Progenitor cell of endocrine pancreas (in vitro differentiated cells): ENCODE measurements around the gene NGFR. TPM values are rescaled to one million over a fixed set of nuclear protein-coding genes. Genes with fewer than 3 reads are reported as not detected.

Experiments used
- DNase-seq: peaks from one replicate; pipeline ENCODE4 v3.0.0; 2021; ENCODE audit warnings: low spot score; ENCODE audit not compliant: unreplicated experiment
- H3K27ac Mint-ChIP-seq: 2 replicates; pipeline ENCODE4 v1.8.0; 2021; ENCODE audit warnings: mild to moderate bottlenecking, moderate library complexity, mixed read lengths
- H3K27me3 Mint-ChIP-seq: 2 replicates; pipeline ENCODE4 v1.8.0; 2021; ENCODE audit warnings: mixed read lengths
- H3K36me3 Mint-ChIP-seq: 2 replicates; pipeline ENCODE4 v1.8.0; 2022; ENCODE audit warnings: mixed read lengths; ENCODE audit not compliant: insufficient read depth
- H3K4me1 Mint-ChIP-seq: 2 replicates; pipeline ENCODE4 v1.8.0; 2021; ENCODE audit warnings: low read depth, mixed read lengths
- H3K4me3 Mint-ChIP-seq: 2 replicates; pipeline ENCODE4 v1.8.0; 2021; ENCODE audit warnings: low read depth, mild to moderate bottlenecking, moderate library complexity, mixed read lengths
- H3K9me3 Mint-ChIP-seq: 2 replicates; pipeline ENCODE4 v1.8.0; 2021; ENCODE audit warnings: low read depth, mixed read lengths
- total RNA-seq: library from RNA; stranded (reverse); gene quantifications from 2 replicates; pipeline ENCODE4 v1.2.1, GENCODE V29; 2021
- TF ChIP-seq, protein P1 (sequence below): fragments of 200-600 bp; sonication (generic); IDR thresholded peaks from one replicate; pipeline ENCODE4 v1.5.0; 2021; ENCODE audit warnings: antibody characterized with exemption, mild to moderate bottlenecking; ENCODE audit not compliant: unreplicated experiment

Gene NGFR
- total RNA-seq, 1 donor from 2014 or later: 2.7 TPM

DNA sequence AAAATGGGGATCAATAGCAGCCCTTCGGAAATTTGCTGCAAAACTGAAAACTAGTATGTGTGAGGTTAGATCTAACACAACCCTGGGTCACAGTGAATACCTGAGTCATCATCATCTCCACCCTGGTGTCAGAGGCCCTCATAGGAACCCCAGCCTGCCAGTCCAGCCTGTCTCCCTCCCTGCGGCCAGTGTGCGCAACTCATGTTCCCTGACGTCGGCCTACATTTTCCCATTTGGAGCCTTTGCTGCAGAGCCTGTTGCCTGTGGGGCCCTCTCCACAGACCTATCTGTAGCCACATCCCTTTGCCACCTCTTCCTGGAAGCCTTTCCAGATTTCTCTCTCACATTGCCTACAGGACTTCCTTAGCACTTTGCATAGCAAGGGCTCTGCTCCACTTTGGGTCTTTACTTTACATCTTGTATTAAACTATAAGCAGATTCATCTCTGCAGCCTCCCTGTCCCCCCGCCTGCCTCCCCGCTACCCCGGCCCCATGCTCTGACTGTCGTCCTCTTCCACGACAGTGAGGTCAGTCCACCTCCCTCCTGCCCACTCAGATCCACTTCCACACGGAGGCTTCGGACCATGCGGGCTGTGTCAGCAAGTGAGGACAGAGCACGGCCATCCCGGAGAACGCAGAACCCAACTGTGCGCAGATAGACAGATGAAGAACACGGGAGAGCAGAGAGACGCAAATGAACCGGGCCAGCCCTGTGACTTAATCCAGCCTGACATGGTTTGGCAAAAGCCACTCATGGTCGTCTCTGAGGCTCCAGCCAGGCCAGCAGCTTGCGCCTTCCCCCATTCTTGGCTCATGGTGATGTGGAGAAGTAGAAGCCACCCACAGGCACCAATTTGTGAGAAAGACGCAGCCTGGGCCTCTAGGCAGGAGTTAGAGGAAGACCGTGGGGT lies 31.0 kb downstream of the NGFR start:
- H3K9me3 Mint-ChIP-seq: no peaks in the 10 kb centered on the region
- TF ChIP-seq, protein P1, sequence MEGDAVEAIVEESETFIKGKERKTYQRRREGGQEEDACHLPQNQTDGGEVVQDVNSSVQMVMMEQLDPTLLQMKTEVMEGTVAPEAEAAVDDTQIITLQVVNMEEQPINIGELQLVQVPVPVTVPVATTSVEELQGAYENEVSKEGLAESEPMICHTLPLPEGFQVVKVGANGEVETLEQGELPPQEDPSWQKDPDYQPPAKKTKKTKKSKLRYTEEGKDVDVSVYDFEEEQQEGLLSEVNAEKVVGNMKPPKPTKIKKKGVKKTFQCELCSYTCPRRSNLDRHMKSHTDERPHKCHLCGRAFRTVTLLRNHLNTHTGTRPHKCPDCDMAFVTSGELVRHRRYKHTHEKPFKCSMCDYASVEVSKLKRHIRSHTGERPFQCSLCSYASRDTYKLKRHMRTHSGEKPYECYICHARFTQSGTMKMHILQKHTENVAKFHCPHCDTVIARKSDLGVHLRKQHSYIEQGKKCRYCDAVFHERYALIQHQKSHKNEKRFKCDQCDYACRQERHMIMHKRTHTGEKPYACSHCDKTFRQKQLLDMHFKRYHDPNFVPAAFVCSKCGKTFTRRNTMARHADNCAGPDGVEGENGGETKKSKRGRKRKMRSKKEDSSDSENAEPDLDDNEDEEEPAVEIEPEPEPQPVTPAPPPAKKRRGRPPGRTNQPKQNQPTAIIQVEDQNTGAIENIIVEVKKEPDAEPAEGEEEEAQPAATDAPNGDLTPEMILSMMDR: no peak
- H3K36me3 Mint-ChIP-seq: no peaks in the 10 kb centered on the region
- H3K4me1 Mint-ChIP-seq: no peaks in the 10 kb centered on the region
- H3K4me3 Mint-ChIP-seq: no peak overlapping the region
- DNase-seq: no peak
- no peak overlapping the region for H3K27ac Mint-ChIP-seq
- H3K27me3 Mint-ChIP-seq: peaks cover 26% of the 10 kb centered on the region

DNA sequence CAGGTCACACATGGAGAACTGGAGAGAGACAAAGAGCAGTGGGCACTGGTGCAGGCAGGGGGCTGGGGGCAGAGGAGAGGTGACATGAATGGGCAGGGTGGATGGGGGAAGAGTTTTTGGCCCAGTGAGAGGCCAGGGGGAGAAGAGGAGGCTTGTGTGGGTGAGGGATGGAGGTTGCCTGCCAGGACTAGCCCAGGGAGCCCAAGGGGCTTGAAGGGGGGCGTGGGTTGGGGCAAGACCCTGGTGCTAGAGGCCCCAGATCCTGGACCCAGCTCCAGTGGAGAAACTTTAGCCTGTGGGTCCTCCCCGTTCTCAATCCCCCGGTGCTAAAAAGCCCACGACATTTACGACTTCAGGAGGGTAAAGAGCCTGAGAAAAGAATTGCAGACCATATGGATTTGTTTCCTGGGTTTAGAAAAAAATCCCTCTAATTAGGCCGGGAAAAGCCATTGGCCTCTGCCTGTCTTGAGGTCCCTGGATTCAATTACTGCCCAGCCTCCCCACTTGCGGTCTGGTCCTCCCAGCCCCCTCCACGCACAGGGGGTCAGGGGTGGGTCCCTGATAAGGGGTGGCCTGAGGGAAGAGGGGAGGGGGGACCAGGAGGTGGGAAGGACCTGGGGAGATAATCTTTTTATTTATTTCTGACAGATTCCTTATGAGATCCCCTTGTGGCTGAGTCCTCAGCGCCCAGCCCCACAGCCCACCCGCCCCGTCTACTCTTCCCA lies 33.0 kb downstream of the NGFR start:
- Mint-ChIP-seq H3K36me3 (no peaks in the 10 kb centered on the region), H3K27ac (no peak overlapping the region), H3K9me3 (no peaks in the 10 kb centered on the region), H3K4me1 (no peaks in the 10 kb centered on the region), H3K27me3 (peaks cover 17% of the 10 kb centered on the region), H3K4me3 (no peak overlapping the region)
- no peak for DNase-seq
- TF ChIP-seq, protein P1: no peak

DNA sequence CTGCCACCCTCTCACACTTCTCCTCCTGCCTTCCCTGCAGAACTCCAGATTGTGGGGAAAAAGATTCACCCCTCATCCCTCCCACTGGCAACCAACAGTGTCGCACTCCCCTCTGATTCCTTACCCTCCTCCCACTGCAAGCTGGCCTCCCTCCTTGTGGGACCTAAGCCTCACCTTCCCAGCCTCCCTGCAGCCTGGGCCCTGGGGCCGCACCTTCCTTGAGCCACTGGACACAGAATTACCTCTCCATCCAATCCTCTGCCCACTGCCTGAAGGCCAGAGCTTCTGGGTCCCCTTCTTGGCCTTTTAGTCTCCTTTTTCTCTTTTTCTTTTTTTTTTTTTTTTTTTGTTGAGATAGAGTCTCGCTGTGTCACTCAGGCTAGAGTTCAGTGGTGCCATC lies 33.9 kb downstream of the NGFR start:
- Mint-ChIP-seq H3K4me1 (no peaks in the 10 kb centered on the region), H3K9me3 (no peaks in the 10 kb centered on the region), H3K36me3 (no peaks in the 10 kb centered on the region), H3K27me3 (peaks cover 17% of the 10 kb centered on the region), H3K27ac (no peak overlapping the region), H3K4me3 (no peak overlapping the region)
- TF ChIP-seq, protein P1: no peak
- DNase-seq: no peak

DNA sequence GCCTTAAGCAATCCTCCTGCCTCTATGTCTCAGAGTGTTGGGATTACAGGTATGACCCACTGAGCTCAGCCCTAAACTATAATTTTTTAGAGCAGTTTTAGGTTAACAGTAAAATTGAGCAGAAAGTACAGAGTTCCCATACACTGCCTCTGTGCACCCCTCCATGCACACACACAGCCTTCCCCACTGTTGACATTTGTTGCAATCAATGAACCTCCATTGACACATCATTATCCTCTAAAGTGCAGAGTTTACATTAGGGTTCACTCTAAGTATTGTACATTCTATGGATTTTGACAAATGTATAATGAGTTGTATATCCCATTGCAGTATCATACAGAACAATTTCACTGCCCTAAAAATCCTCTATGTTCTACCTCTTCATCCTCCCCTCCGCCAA lies 35.0 kb downstream of the NGFR start:
- Mint-ChIP-seq H3K27me3 (peaks cover 20% of the 10 kb centered on the region), H3K4me3 (no peak overlapping the region), H3K9me3 (no peaks in the 10 kb centered on the region), H3K27ac (no peak overlapping the region), H3K4me1 (no peaks in the 10 kb centered on the region), H3K36me3 (no peaks in the 10 kb centered on the region)
- TF ChIP-seq, protein P1: no peak
- no peak for DNase-seq

DNA sequence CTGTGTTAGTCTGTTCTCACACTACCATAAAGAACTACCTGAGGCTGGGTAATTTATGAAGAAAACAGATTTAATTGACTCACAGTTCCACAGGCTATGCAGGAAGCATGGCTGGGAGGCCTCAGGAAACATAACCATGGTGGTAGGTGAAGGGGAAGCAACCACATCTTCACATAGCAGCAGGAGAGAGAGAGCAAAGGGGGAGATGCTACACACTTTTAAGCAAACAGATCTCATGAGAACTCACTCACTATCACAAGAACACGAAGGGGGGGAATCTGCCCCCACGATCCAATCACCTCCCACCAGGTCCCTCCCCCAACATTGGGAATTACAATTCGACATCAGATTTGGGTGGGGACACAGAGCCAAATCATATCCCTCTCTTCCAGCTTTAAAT lies 48.8 kb downstream of the NGFR start:
- H3K36me3 Mint-ChIP-seq: no peaks in the 10 kb centered on the region
- DNase-seq: no peak
- H3K9me3 Mint-ChIP-seq: no peaks in the 10 kb centered on the region
- H3K27me3 Mint-ChIP-seq: peaks cover 25% of the 10 kb centered on the region
- no peak overlapping the region for H3K27ac Mint-ChIP-seq
- TF ChIP-seq, protein P1: no peak
- H3K4me3 Mint-ChIP-seq: no peak overlapping the region
- no peaks in the 10 kb centered on the region for H3K4me1 Mint-ChIP-seq
